ENCODE data around the gene APEH. TPM values are rescaled to one million over a fixed set of nuclear protein-coding genes. Genes with fewer than 3 reads are reported as not detected.
A peak's percentile ranks its signal among the peaks of the same experiment; 100 is the strongest.

Gene APEH
- total RNA-seq, 1 experiment from 2014 or later = 97.9 TPM

- no peak overlapping the region for H3K27ac ChIP-seq
- DNase-seq (ENCODE audit: low read depth in 1 of 2, low spot score in 2 of 2) = no peak
- H3K4me3 ChIP-seq = no peak overlapping the region
- peaks cover 11% of the 10 kb centered on the region; the same call in 1 of the 2 replicates for H3K36me3 ChIP-seq
- no peaks in the 10 kb centered on the region for H3K27me3 ChIP-seq (replicated peaks)
- no peaks in the 10 kb centered on the region for H3K9me3 ChIP-seq (replicated peaks)
- no peaks in the 10 kb centered on the region for H3K4me1 ChIP-seq (replicated peaks)
Observed at GRCh38 chr3:49712166-49712565, 38.0 kb downstream of the APEH start.

GRCh38 chr3:49712631-49713317, 38.6 kb downstream of the APEH start:
- no peak overlapping the region for H3K4me3 ChIP-seq
- no peaks in the 10 kb centered on the region for H3K4me1 ChIP-seq (replicated peaks)
- peaks cover 11% of the 10 kb centered on the region; the same call in 1 of the 2 replicates for H3K36me3 ChIP-seq
- H3K9me3 ChIP-seq (replicated peaks) = no peaks in the 10 kb centered on the region
- DNase-seq (ENCODE audit: low read depth in 1 of 2, low spot score in 2 of 2) = no peak
- H3K27me3 ChIP-seq (replicated peaks) = no peaks in the 10 kb centered on the region
- no peak overlapping the region for H3K27ac ChIP-seq

GRCh38 chr3:49713336-49714105, 39.4 kb downstream of the APEH start:
- no peaks in the 10 kb centered on the region for H3K27me3 ChIP-seq (replicated peaks)
- peaks cover under 1% of the 10 kb centered on the region; the same call in 1 of the 2 replicates for H3K4me1 ChIP-seq (replicated peaks)
- no peak overlapping the region for H3K27ac ChIP-seq
- peaks cover 15% of the 10 kb centered on the region for H3K36me3 ChIP-seq
- no peak for DNase-seq (ENCODE audit: low read depth in 1 of 2, low spot score in 2 of 2)
- no peaks in the 10 kb centered on the region for H3K9me3 ChIP-seq (replicated peaks)
- no peak overlapping the region for H3K4me3 ChIP-seq

- H3K27ac ChIP-seq = no peak overlapping the region
- peaks cover 14% of the 10 kb centered on the region for H3K4me1 ChIP-seq (replicated peaks)
- no peaks in the 10 kb centered on the region; the same call in 1 of the 2 replicates for H3K9me3 ChIP-seq (replicated peaks)
- H3K36me3 ChIP-seq = peaks cover 23% of the 10 kb centered on the region
- H3K4me3 ChIP-seq = no peak overlapping the region
- no peaks in the 10 kb centered on the region for H3K27me3 ChIP-seq (replicated peaks)
- no peak for DNase-seq (ENCODE audit: low read depth in 1 of 2, low spot score in 2 of 2)
Observed at GRCh38 chr3:49714728-49715550, 40.8 kb downstream of the APEH start.

DNA sequence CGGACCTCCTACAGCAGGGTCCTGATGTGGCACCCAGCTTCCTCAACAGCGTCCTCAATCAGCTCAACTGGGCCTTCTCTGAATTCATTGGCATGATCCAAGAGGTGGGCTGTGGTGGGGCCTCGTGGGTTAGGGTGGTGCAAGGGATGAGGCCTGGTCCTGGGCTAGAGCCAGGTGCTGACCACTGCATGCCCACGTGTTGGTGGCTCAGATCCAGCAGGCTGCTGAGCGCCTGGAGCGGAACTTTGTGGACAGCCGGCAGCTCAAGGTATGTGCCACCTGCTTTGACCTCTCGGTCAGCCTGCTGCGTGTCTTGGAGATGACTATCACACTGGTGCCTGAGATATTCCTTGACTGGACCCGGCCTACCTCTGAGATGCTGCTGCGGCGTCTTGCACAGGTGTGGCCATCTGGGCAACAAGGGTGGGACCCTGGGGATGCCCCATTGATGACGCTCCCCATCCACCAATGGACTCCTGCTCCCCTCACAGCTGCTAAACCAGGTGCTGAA, 41.5 kb downstream of the APEH start:
- no peak for DNase-seq (ENCODE audit: low read depth in 1 of 2, low spot score in 2 of 2)
- Histone ChIP-seq H3K36me3 (peaks cover 30% of the 10 kb centered on the region), H3K4me1 (replicated peaks) (peaks cover 14% of the 10 kb centered on the region), H3K27me3 (replicated peaks) (no peaks in the 10 kb centered on the region), H3K4me3 (no peak overlapping the region), H3K9me3 (replicated peaks) (no peaks in the 10 kb centered on the region; the same call in 1 of the 2 replicates), H3K27ac (no peak overlapping the region)

DNA sequence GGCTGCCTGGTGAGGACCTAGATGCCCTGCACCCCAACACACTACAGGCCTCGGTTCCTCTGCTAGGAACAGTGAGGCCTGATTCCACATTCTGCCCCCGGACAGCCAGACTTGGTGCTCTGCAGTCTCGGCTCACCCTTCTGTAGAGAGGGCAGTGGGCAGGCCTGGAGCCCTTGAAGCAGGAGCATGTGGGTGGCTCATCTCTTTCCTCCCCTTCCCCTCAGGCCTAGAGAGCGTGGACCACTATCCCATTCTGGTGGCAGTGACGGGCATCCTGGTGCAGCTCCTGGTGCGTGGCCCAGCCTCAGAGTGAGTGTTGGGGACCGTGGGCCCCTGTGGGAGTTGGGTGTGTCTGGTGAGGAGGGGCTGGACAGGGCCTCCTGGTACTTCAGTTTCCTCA, 42.0 kb downstream of the APEH start:
- DNase-seq (ENCODE audit: low read depth in 1 of 2, low spot score in 2 of 2) = no peak
- no peak overlapping the region for H3K4me3 ChIP-seq
- no peak overlapping the region for H3K27ac ChIP-seq
- peaks cover 35% of the 10 kb centered on the region for H3K36me3 ChIP-seq
- H3K9me3 ChIP-seq (replicated peaks) = no peaks in the 10 kb centered on the region; the same call in 1 of the 2 replicates
- H3K4me1 ChIP-seq (replicated peaks) = peaks cover 14% of the 10 kb centered on the region
- no peaks in the 10 kb centered on the region for H3K27me3 ChIP-seq (replicated peaks)

GRCh38 chr3:49716691-49717210, 42.6 kb downstream of the APEH start:
- peaks cover 41% of the 10 kb centered on the region for H3K36me3 ChIP-seq
- peaks cover 14% of the 10 kb centered on the region for H3K4me1 ChIP-seq (replicated peaks)
- H3K27me3 ChIP-seq (replicated peaks) = no peaks in the 10 kb centered on the region
- no peak for DNase-seq (ENCODE audit: low read depth in 1 of 2, low spot score in 2 of 2)
- no peaks in the 10 kb centered on the region; the same call in 1 of the 2 replicates for H3K9me3 ChIP-seq (replicated peaks)
- H3K4me3 ChIP-seq = no peak overlapping the region
- no peak overlapping the region for H3K27ac ChIP-seq

GRCh38 chr3:49717211-49717958, 43.2 kb downstream of the APEH start:
- peaks cover 15% of the 10 kb centered on the region for H3K4me1 ChIP-seq (replicated peaks)
- H3K27ac ChIP-seq = no peak overlapping the region
- peaks cover 46% of the 10 kb centered on the region for H3K36me3 ChIP-seq
- no peaks in the 10 kb centered on the region; the same call in 1 of the 2 replicates for H3K9me3 ChIP-seq (replicated peaks)
- no peaks in the 10 kb centered on the region for H3K27me3 ChIP-seq (replicated peaks)
- H3K4me3 ChIP-seq = no peak overlapping the region
- DNase-seq (ENCODE audit: low read depth in 1 of 2, low spot score in 2 of 2) = no peak

GRCh38 chr3:49717959-49718857, 44.1 kb downstream of the APEH start:
- Histone ChIP-seq H3K9me3 (replicated peaks) (no peaks in the 10 kb centered on the region; the same call in 1 of the 2 replicates), H3K27me3 (replicated peaks) (no peaks in the 10 kb centered on the region), H3K4me1 (replicated peaks) (peaks cover 24% of the 10 kb centered on the region), H3K4me3 (no peak overlapping the region), H3K27ac (no peak overlapping the region), H3K36me3 (peaks cover 54% of the 10 kb centered on the region)
- no peak for DNase-seq (ENCODE audit: low read depth in 1 of 2, low spot score in 2 of 2)

DNA sequence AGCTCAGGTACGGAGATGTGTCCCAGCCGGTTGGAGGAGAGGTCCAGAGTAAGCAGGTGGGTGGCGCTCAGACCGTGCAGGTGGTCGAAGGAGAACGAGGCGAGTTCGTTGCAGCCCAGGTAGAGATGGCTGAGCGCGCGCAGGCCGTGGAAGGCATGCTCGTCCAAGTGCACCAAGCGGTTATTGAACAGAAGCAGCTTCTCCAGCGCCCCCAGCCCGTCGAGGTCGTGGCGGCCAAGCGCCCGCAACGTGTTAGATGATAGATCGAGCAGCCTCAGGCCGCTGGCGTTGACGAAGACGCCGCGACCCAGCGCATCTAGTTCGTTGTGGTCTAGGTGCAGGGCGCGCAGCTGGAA, 44.7 kb downstream of the APEH start:
- H3K4me3 ChIP-seq = peak overlapping the region; percentile 39
- no peak for DNase-seq (ENCODE audit: low read depth in 1 of 2, low spot score in 2 of 2)
- H3K27me3 ChIP-seq (replicated peaks) = no peaks in the 10 kb centered on the region
- H3K4me1 ChIP-seq (replicated peaks) = peaks cover 24% of the 10 kb centered on the region
- H3K36me3 ChIP-seq = peaks cover 60% of the 10 kb centered on the region
- H3K27ac ChIP-seq = no peak overlapping the region
- H3K9me3 ChIP-seq (replicated peaks) = no peaks in the 10 kb centered on the region; the same call in 1 of the 2 replicates

DNA sequence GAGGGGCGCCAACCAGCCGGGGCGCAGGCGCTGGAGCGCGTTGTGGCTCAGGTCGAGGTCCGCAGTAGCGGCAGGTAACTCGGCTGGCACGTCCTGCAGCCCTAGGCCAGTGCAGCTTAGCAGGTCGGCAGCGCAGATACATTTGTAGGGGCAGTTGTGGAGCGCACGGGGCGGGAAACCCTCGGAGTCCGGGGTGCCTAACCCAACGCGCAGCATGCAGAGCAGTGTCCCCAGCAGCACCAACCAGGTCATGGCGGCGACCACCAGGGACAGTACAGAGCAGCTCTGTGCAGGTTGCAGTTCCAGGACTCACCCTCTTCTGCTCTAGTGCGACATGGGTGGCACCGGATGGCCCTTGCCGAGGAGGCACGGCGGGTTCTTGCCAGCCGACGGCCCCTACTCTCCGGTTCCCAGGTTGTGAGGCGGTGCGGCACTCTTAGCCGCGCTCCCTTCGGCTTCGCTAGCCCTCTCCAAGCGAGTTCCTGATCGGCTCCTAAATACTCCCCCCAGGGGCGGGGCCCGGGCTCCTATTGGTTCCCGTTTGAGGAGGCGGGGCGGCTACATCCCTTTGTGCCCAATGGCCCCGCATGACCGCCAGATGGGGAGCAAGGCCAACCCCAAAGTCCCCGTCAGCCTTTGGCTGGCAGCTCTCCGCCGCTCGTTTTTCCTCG, 45.2 kb downstream of the APEH start, which contains the start of gene AMIGO3:
Gene AMIGO3 (minus strand): TSS at position 471 of the 671 bp plus-strand sequence. CDS start 219 bp downstream, at position 252.
- peak; percentile 88 to 91 for DNase-seq (ENCODE audit: low read depth in 1 of 2, low spot score in 2 of 2)
- Histone ChIP-seq H3K36me3 (peaks cover 60% of the 10 kb centered on the region), H3K27ac (no peak within 1 kb of the TSS), H3K4me3 (peak within 1 kb of the TSS; percentile 39), H3K9me3 (replicated peaks) (no peaks in the 10 kb centered on the region; the same call in 1 of the 2 replicates), H3K4me1 (replicated peaks) (peaks cover 26% of the 10 kb centered on the region), H3K27me3 (replicated peaks) (no peaks in the 10 kb centered on the region)

All from SJSA1 (cell line).